ENCODE data around the gene KIF15. TPM values are rescaled to one million over a fixed set of nuclear protein-coding genes. Genes with fewer than 3 reads are reported as not detected.

Gene KIF15
- total RNA-seq, 2 experiments from 2014 or later: 38.1 to 41.9 TPM

DNA sequence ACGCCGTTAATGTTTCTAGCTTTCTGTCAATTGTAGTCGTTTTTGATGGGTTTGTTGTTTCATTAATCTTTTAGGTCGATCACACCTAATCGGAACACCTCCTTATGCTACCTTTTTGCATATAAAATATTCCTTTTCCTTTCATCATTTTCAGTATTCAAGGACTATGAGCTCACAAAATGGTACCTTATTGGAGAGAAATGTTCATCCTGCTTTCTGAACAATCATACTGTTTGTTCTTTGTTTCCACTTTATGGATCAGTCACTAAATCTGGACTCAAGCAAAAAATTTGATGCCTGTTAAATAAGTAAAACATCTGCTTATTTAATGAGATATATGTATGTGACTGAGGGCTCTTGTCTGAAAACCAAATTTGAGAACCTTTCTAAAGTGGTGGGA is 1.1 kb downstream of the KIF15 start:
- CTCF ChIA-PET: interaction anchor here (2.0 to 2.5 kb wide), 2 partner anchors 10 to 152 kb away, joined by 7 to 9 read pairs; no protein-coding TSS in a partner anchor
- no peak for ATAC-seq
- Mint-ChIP-seq H3K4me3 (peak overlapping the region; percentile 96), H3K36me3 (ENCODE audit: low read depth) (peaks cover 66% of the 10 kb centered on the region), H3K27me3 (no peaks in the 10 kb centered on the region), H3K27ac (peak overlapping the region; percentile 92), H3K4me1 (ENCODE audit: low read depth) (peaks cover 20% of the 10 kb centered on the region), H3K9me3 (peaks cover 17% of the 10 kb centered on the region)
- TF ChIP-seq CTCF (IDR thresholded peaks at IDR 0.05): no peak
- POLR2A ChIA-PET: interaction anchor here (0.6 to 2.5 kb wide), 11 partner anchors 8 to 702 kb away, joined by 3 to 10 read pairs (median 4); partner anchors contain the start of genes ZKSCAN7, ZNF501 and ZNF502
- no peak for DNase-seq
- intact Hi-C loops (cut with micrococcal nuclease): no loop called here

DNA sequence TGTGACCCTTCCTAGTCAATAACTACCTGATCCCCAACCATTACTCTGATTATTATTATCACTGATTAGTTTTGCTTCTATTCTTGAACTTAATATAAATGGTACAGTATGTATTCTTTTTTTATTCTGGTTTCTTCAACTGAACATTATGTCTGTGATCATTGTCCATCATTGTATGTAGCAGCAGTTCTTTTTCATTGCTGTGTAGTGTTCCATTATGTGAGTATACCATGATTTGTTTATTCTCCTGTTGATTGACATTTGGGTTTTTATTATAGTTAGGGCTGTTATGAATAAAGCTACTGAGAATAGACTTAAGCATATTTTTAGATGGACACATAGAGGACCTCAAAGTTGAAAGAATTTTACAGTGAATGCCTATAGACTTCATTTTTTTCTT is 2.7 kb downstream of the KIF15 start:
- H3K4me1 Mint-ChIP-seq (ENCODE audit: low read depth): peaks cover 10% of the 10 kb centered on the region
- ATAC-seq: no peak
- H3K36me3 Mint-ChIP-seq (ENCODE audit: low read depth): peaks cover 64% of the 10 kb centered on the region
- H3K4me3 Mint-ChIP-seq: no peak overlapping the region
- CTCF ChIA-PET: no interaction called here
- H3K9me3 Mint-ChIP-seq: peaks cover 6% of the 10 kb centered on the region
- TF ChIP-seq CTCF (IDR thresholded peaks at IDR 0.05): no peak
- POLR2A ChIA-PET: no interaction called here
- no peak overlapping the region for H3K27ac Mint-ChIP-seq
- intact Hi-C loops (cut with micrococcal nuclease): no loop called here
- DNase-seq: no peak
- no peaks in the 10 kb centered on the region for H3K27me3 Mint-ChIP-seq

DNA sequence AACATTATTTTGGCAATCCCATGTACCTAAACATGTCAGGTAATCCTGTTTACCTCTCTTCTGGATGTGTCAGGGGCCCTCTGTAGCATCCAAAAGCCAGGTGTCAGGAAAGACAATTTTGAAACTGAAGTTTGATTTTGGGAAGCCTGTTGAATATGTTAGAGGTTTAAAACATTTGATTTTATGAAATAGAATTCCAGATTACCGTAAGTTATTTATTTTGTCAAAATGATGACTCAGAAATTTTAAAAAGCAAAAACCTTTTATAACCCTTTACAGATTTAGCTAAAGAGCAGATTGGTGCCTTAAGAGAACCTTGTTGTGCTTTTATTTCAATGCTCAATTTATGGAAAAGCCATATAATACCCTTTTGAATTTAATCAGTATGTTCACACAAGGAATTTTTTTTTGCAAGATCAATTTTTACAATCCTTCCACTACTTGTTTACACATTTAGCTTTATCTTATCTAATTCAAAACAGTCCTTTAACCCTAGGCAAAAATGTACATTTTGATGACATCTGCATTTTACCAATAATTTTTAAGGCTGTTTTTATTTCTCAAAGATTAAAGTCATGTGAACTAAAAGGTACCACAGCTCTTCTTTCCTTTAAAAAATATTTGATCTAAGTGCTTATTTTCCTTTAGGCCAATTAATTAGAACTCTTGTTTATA is 10.0 kb downstream of the KIF15 start:
- H3K27me3 Mint-ChIP-seq: no peaks in the 10 kb centered on the region
- DNase-seq (no peak), ATAC-seq (no peak)
- H3K4me3 Mint-ChIP-seq: no peak overlapping the region
- no peak overlapping the region for H3K27ac Mint-ChIP-seq
- peaks cover 24% of the 10 kb centered on the region for H3K9me3 Mint-ChIP-seq
- H3K4me1 Mint-ChIP-seq (ENCODE audit: low read depth): no peaks in the 10 kb centered on the region
- ChIA-PET POLR2A (no interaction called here), CTCF (interaction anchor here (3.3 kb wide), 1 partner anchor 10 kb away, joined by 9 read pairs; the partner anchor contains the start of genes KIAA1143 and KIF15)
- intact Hi-C loops (cut with micrococcal nuclease): no loop called here
- peaks cover 71% of the 10 kb centered on the region for H3K36me3 Mint-ChIP-seq (ENCODE audit: low read depth)
- no peak for TF ChIP-seq CTCF (IDR thresholded peaks at IDR 0.05)

DNA sequence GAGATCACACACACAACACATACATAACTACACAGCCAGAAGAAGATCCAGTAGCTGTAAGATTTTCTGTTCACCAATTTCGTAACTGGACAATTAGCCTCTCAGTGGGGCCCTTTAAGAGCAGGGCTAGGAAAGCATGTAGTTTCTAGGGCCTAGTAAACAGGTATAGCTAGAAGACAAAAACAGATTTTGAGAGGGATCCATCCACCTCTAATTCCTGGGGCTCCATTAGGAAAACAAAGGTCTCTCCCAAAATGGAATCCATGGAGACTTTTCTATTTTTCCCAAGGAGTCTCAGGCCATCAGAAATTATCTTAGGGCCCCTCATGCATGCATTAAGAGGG is 10.5 kb downstream of the KIF15 start:
- H3K4me1 Mint-ChIP-seq (ENCODE audit: low read depth): no peaks in the 10 kb centered on the region
- no peaks in the 10 kb centered on the region for H3K27me3 Mint-ChIP-seq
- intact Hi-C loops (cut with micrococcal nuclease): no loop called here
- peaks cover 71% of the 10 kb centered on the region for H3K36me3 Mint-ChIP-seq (ENCODE audit: low read depth)
- POLR2A ChIA-PET: interaction anchor here (0.7 to 1.1 kb wide), 2 partner anchors 15 to 41 kb away, joined by 3 read pairs; no protein-coding TSS in a partner anchor
- CTCF ChIA-PET: interaction anchor here (3.3 kb wide), 1 partner anchor 10 kb away, joined by 9 read pairs; the partner anchor contains the start of genes KIAA1143 and KIF15
- no peak overlapping the region for H3K4me3 Mint-ChIP-seq
- H3K27ac Mint-ChIP-seq: no peak overlapping the region
- ATAC-seq (no peak), DNase-seq (no peak)
- no peak for TF ChIP-seq CTCF (IDR thresholded peaks at IDR 0.05)
- peaks cover 24% of the 10 kb centered on the region for H3K9me3 Mint-ChIP-seq

DNA sequence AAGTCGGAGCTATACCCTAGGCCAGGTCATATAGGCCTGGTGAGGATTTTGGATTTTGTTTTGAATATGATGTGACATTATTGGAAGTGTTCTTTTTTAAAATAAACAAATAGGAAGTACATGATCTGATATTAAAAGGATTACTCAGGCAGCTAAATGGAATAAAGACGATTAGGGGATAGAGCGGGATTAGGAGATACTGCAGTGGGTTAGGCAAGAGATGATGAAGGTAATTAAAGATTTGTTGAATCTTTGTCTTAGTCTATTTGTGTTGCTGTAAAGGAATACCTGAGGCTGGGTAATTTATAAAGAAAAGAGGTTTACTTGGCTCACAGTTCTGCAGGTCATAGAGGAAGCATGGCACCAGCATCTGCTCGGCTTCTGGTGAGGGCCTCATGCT is 21.3 kb downstream of the KIF15 start:
- DNase-seq (no peak), ATAC-seq (no peak)
- ChIA-PET CTCF (no interaction called here), POLR2A (interaction anchor here (0.6 kb wide), 1 partner anchor 26 kb away, joined by 3 read pairs; no protein-coding TSS in a partner anchor)
- no peak for TF ChIP-seq CTCF (IDR thresholded peaks at IDR 0.05)
- H3K27ac Mint-ChIP-seq: no peak overlapping the region
- no peaks in the 10 kb centered on the region for H3K4me1 Mint-ChIP-seq (ENCODE audit: low read depth)
- H3K27me3 Mint-ChIP-seq: no peaks in the 10 kb centered on the region
- H3K4me3 Mint-ChIP-seq: no peak overlapping the region
- no peaks in the 10 kb centered on the region for H3K9me3 Mint-ChIP-seq
- intact Hi-C loops (cut with micrococcal nuclease): no loop called here
- H3K36me3 Mint-ChIP-seq (ENCODE audit: low read depth): peaks cover 40% of the 10 kb centered on the region

Measured in activated CD8-positive, alpha-beta T cell treated with anti-CD3 and anti-CD28 coated beads for 36 hours (primary cell).